DND-41 (cell line): Measurements from ENCODE around the gene PER2.

Experiments
- ATAC-seq: fragments of 200-7000 bp; cut with Tn5 transposase; 3 replicates; pipeline ENCODE4 v1.9.1; 2021; ENCODE audit warnings: low read depth; ENCODE audit not compliant: insufficient read depth
- DNase-seq: peaks from one replicate; pipeline ENCODE4 v3.0.0-alpha.2; 2020
- H2AFZ ChIP-seq: 2 replicates; pipeline ENCODE4 v1.6.0; 2012; ENCODE audit warnings: low read depth, low read length
- H3K27ac ChIP-seq: 2 replicates; pipeline ENCODE4 v1.5.1; 2012; ENCODE audit warnings: low read length, inconsistent platforms
- H3K27me3 ChIP-seq: fragments of 200-600 bp; sonication (generic); 2 replicates; pipeline ENCODE4 v1.6.0; 2012; ENCODE audit warnings: low read length, mild to moderate bottlenecking, inconsistent platforms; ENCODE audit not compliant: insufficient read depth, poor library complexity
- H3K36me3 ChIP-seq: 2 replicates; pipeline ENCODE4 v1.5.1; 2012; ENCODE audit warnings: low read length, inconsistent platforms; ENCODE audit not compliant: insufficient read depth
- H3K4me1 ChIP-seq: 2 replicates; pipeline ENCODE4 v1.5.1; 2012; ENCODE audit warnings: mild to moderate bottlenecking, low read length; ENCODE audit not compliant: insufficient read depth
- H3K4me2 ChIP-seq: 2 replicates; pipeline ENCODE4 v1.6.0; 2012; ENCODE audit warnings: mild to moderate bottlenecking, moderate library complexity, low read length, inconsistent platforms; ENCODE audit not compliant: insufficient read depth
- H3K4me3 ChIP-seq, 2 experiments: fragments of 200-600 bp in 1 of 2; shearing (Covaris generic) in 1 of 2; 2 replicates each; pipeline ENCODE4 v1.5.1; 2012 to 2016; ENCODE audit warnings: inconsistent platforms in 2 of 2, low read length in 2 of 2, mild to moderate bottlenecking in 2 of 2, low read depth in 1 of 2, moderate library complexity in 1 of 2
- H3K79me2 ChIP-seq: 2 replicates; pipeline ENCODE4 v1.6.0; 2012; ENCODE audit warnings: low read length, inconsistent platforms; ENCODE audit not compliant: insufficient read depth
- H3K9ac ChIP-seq: 2 replicates; pipeline ENCODE4 v1.6.0; 2012; ENCODE audit warnings: low read depth, mild to moderate bottlenecking, inconsistent platforms, low read length, moderate library complexity
- H3K9me3 ChIP-seq: 2 replicates; pipeline ENCODE4 v1.5.1; 2012; ENCODE audit warnings: low read length, moderate library complexity, mild to moderate bottlenecking, inconsistent platforms; ENCODE audit not compliant: insufficient read depth, severe bottlenecking
- H4K20me1 ChIP-seq: 2 replicates; pipeline ENCODE4 v1.6.0; 2012; ENCODE audit warnings: low read length; ENCODE audit not compliant: insufficient read depth
- CTCF ChIP-seq: IDR thresholded peaks from 2 replicates; pipeline ENCODE4 v1.5.1; 2012; ENCODE audit warnings: borderline replicate concordance, low read length, moderate library complexity, mild to moderate bottlenecking; ENCODE audit not compliant: poor library complexity, severe bottlenecking; ENCODE audit errors: extremely low read depth
- EZH2 ChIP-seq: IDR thresholded peaks from 3 replicates; pipeline ENCODE4 v1.6.1; 2012; ENCODE audit warnings: borderline replicate concordance, low read depth, mild to moderate bottlenecking, moderate library complexity, low read length, inconsistent platforms; ENCODE audit not compliant: severe bottlenecking

The PER2 gene

DNA sequence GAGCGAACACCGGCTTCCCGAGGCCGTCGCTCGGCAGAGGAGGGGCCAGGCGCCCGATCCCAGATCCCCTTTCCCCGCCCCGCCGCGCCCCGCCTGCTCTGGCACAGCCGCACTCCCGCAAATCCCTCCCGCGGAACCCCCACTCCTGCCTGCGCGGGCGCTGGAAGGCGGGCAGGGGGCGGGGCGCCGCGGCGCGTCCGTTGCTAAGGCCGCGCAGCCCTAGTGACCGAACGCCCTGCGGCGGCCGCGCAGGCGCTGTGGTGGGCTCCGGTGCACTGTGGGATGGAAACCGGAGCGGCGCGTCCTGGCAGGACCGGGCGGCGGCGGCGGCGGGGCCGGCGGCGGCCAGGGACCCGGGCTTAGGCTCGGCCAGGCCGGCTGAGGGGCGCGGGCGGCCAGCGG is 31.8 kb upstream of the PER2 start, which contains the start of gene TRAF3IP1:
Gene TRAF3IP1, plus strand, starts transcription at position 273 of the 402 bp plus-strand sequence. CDS start 145 bp downstream, outside the sequence.
- peak within 1 kb of the TSS; percentile 64 for H2AFZ ChIP-seq
- H3K27me3 ChIP-seq = peaks cover 3% of the 10 kb centered on the region
- H3K4me2 ChIP-seq = peak within 1 kb of the TSS; percentile 70
- DNase-seq (peak; percentile 84), ATAC-seq (peak; percentile 95)
- peak within 1 kb of the TSS; percentile 63 for H3K9ac ChIP-seq
- no peaks in the 10 kb centered on the region for H3K9me3 ChIP-seq
- H4K20me1 ChIP-seq = peaks cover 7% of the 10 kb centered on the region
- no peaks in the 10 kb centered on the region for H3K36me3 ChIP-seq
- peak within 1 kb of the TSS; percentile 32 to 80; a peak in 3 of 4 replicates for H3K4me3 ChIP-seq
- H3K27ac ChIP-seq = no peak within 1 kb of the TSS
- no peak for TF ChIP-seq EZH2
- no peak for TF ChIP-seq CTCF
- H3K79me2 ChIP-seq = 0 out of 2 replicates have a peak, but pooled peaks cover 3% of the 10 kb centered on the region
- H3K4me1 ChIP-seq = peaks cover 24% of the 10 kb centered on the region

- H2AFZ ChIP-seq = no peak overlapping the region
- no peaks in the 10 kb centered on the region for H3K79me2 ChIP-seq
- H3K36me3 ChIP-seq = no peaks in the 10 kb centered on the region
- no peak overlapping the region for H3K4me2 ChIP-seq
- H3K27me3 ChIP-seq = peaks cover 3% of the 10 kb centered on the region
- H3K4me1 ChIP-seq = peaks cover 9% of the 10 kb centered on the region
- TF ChIP-seq CTCF (no peak), EZH2 (no peak)
- H3K9me3 ChIP-seq = no peaks in the 10 kb centered on the region
- no peak overlapping the region for H3K27ac ChIP-seq
- H3K9ac ChIP-seq = no peak overlapping the region
- no peak overlapping the region for H3K4me3 ChIP-seq
- DNase-seq (no peak), ATAC-seq (no peak)
- no peaks in the 10 kb centered on the region for H4K20me1 ChIP-seq
Measured at GRCh38 chr2:238315031-238315595, 26.7 kb upstream of the PER2 start.

DNA sequence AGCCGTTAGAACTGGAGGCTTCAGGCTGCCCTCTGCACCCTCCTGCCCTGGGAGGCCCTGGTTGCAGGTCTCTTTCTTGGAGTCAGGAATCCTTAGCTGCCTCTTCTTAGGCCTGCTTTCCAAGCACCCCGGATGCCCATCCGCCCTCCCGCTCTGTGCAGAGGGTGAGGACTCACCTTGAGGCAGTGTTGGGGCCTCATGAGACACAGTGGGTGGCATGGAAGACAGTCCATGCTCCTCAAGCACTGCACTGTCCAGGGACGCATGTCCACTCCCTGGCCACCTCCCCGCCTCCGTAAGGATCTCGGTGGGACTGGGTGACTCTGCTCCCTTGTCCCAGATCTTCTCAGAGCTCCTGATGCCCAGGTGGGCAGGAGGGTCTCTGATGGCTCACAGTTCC is 26.2 kb upstream of the PER2 start:
- DNase-seq = no peak
- Histone ChIP-seq H3K27ac (no peak overlapping the region), H3K4me2 (no peak overlapping the region), H3K79me2 (no peaks in the 10 kb centered on the region), H3K4me1 (peaks cover 5% of the 10 kb centered on the region), H3K36me3 (no peaks in the 10 kb centered on the region), H3K9me3 (no peaks in the 10 kb centered on the region), H2AFZ (no peak overlapping the region), H3K4me3 (no peak overlapping the region), H3K27me3 (peaks cover 3% of the 10 kb centered on the region), H3K9ac (no peak overlapping the region), H4K20me1 (no peaks in the 10 kb centered on the region)
- ATAC-seq = no peak
- TF ChIP-seq EZH2 (no peak), CTCF (no peak)
